K562 (cell line): ENCODE results near the gene NDUFAF5. TPM values are rescaled to one million over a fixed set of nuclear protein-coding genes. Genes with fewer than 3 reads are reported as not detected.

Source experiments
- ATF2 ChIP-seq: sonication (generic); formaldehyde crosslinking; IDR thresholded peaks from 2 replicates; pipeline ENCODE4 v1.8.1; 2022; ENCODE audit warnings: missing genetic modification reagents
- CBX1 ChIP-seq: sonication (generic); IDR thresholded peaks from 2 replicates; pipeline ENCODE4 v1.6.1; 2016; ENCODE audit warnings: antibody characterized with exemption, low read depth, mild to moderate bottlenecking
- ETS1 ChIP-seq: conservative IDR thresholded peaks from 2 replicates; pipeline ENCODE4 v1.6.1; 2011; ENCODE audit warnings: low read depth, mild to moderate bottlenecking, low read length; ENCODE audit not compliant: control insufficient read depth
- ETV1 ChIP-seq: fragments of 450-650 bp; conservative IDR thresholded peaks from 2 replicates; pipeline ENCODE4 v1.6.1; 2016; ENCODE audit warnings: missing genetic modification characterization, control low read depth, low read depth, missing compliant biosample characterization
- GABPB1 ChIP-seq: sonication (generic); formaldehyde crosslinking; IDR thresholded peaks from 2 replicates; pipeline ENCODE4 v1.8.0; 2022; ENCODE audit warnings: mild to moderate bottlenecking, missing genetic modification reagents
- HLTF ChIP-seq: fragments of 450-650 bp; IDR thresholded peaks from 2 replicates; pipeline ENCODE4 v1.6.1; 2016
- MAFG ChIP-seq: fragments of 450-650 bp; conservative IDR thresholded peaks from 2 replicates; pipeline ENCODE4 v1.6.1; 2016; ENCODE audit warnings: missing genetic modification characterization, missing compliant biosample characterization
- MYBL2 ChIP-seq, 2 experiments: fragments of 450-650 bp in 1 of 2; sonication (generic) in 1 of 2; formaldehyde crosslinking in 1 of 2; IDR thresholded peaks; 2 replicates each; pipeline versions ENCODE4 v1.6.1 to v1.8.1; 2017 to 2022; ENCODE audit warnings: borderline replicate concordance in 1 of 2, inconsistent platforms in 1 of 2, low read depth in 1 of 2, mild to moderate bottlenecking in 1 of 2, missing genetic modification reagents in 1 of 2, moderate library complexity in 1 of 2
- SAP30 ChIP-seq: fragments of 200-600 bp; sonication (generic); IDR thresholded peaks from 2 replicates; pipeline ENCODE4 v1.6.1; 2012; ENCODE audit warnings: borderline replicate concordance, low read depth, mild to moderate bottlenecking, moderate library complexity, low read length, control low read depth, inconsistent platforms; ENCODE audit not compliant: insufficient read depth, poor library complexity, severe bottlenecking
- SMAD1 ChIP-seq: fragments of 150-350 bp; IDR thresholded peaks from 2 replicates; pipeline ENCODE4 v1.6.1; 2014; ENCODE audit warnings: low read length, low read depth; ENCODE audit not compliant: partially characterized antibody
- SNIP1 ChIP-seq: fragments of 450-650 bp; IDR thresholded peaks from 2 replicates; pipeline ENCODE4 v1.7.1; 2017; ENCODE audit warnings: low read depth, mild to moderate bottlenecking
- TAF1 ChIP-seq: IDR thresholded peaks from 2 replicates; pipeline ENCODE4 v1.6.1; 2011; ENCODE audit warnings: mild to moderate bottlenecking, low read length, moderate library complexity; ENCODE audit not compliant: insufficient read depth, control insufficient read depth, severe bottlenecking; ENCODE audit errors: extremely low read depth
- ZBTB7A ChIP-seq: IDR thresholded peaks from 2 replicates; pipeline ENCODE4 v1.6.1; 2011; ENCODE audit warnings: low read depth, mild to moderate bottlenecking, low read length, moderate library complexity, borderline replicate concordance; ENCODE audit not compliant: control insufficient read depth
- ZNF407 ChIP-seq: fragments of 450-650 bp; IDR thresholded peaks from 2 replicates; pipeline ENCODE4 v1.6.1; 2016; ENCODE audit warnings: low read depth
- polyA plus RNA-seq, 8 experiments: library from polyadenylated mRNA; depleted of rRNA in 4 of 8; stranded (reverse) in 5 of 8; unstranded in 3 of 8; fragments of >200 nt; fragmentation: Nextera tagmentation in 2 of 8; fragmentation: Illumina TruSeq in 1 of 8; extraction: Ambion mirVana in 2 of 8; extraction: Trizol in 1 of 8; gene quantifications; 2 replicates each; pipeline versions ENCODE4 v1.2.1 to v1.2.3, GENCODE V29; 2011 to 2014; ENCODE audit warnings: inconsistent platforms in 1 of 8, missing spikeins in 1 of 8
- total RNA-seq, 7 experiments: library from RNA; depleted of rRNA in 6 of 7; stranded (reverse); fragments of >200 nt in 6 of 7; fragmentation: Illumina TruSeq in 2 of 7; extraction: Trizol in 2 of 7; gene quantifications; 2 replicates each; pipeline versions ENCODE4 v1.2.1 to v1.2.3, GENCODE V29; 2011 to 2021; ENCODE audit warnings: low replicate concordance in 1 of 7

The NDUFAF5 gene
- total and polyA plus RNA-seq, 9 of the 15 experiments (the other 6 are each of a cell fraction or from before 2014, with no cell fraction given), result 17.2 to 33.1 (median 27.3) TPM

- TF ChIP-seq ZNF407 (peak; percentile 97), CBX1 (peak; percentile 53; the same call in 1 of the 2 replicates), TAF1 (peak; percentile 75), ZBTB7A (peak; percentile 67; the same call in 1 of the 2 replicates), ETS1 (0 out of 2 replicates have a peak, but pooled peaks have one; percentile 69), GABPB1 (no peak), MAFG (no peak), SNIP1 (no peak), HLTF (no peak), SMAD1 (no peak), ETV1 (tag) (no peak), SAP30 (peak; percentile 55), MYBL2 (IDR thresholded peaks at IDR 0.05; ENCODE audit: low read depth) (no peak), MYBL2 (CRISPR knock-in tag; IDR thresholded peaks at IDR 0.05; ENCODE audit: borderline replicate concordance) (no peak), ATF2 (no peak)
These were observed at the start of gene NDUFAF5, which contains the start of gene ESF1 (continued) for GRCh38 chr20:13784893-13785715.
